H9 (cell line): ENCODE data around the gene SERPINA9. TPM values are rescaled to one million over a fixed set of nuclear protein-coding genes. Genes with fewer than 3 reads are reported as not detected.
A peak's percentile ranks its signal among the peaks of the same experiment; 100 is the strongest.

Source experiments
- DNase-seq: peaks from one replicate; pipeline ENCODE4 v3.0.0-alpha.2; 2017
- H2AFZ ChIP-seq: one replicate; pipeline ENCODE4 v1.6.1; 2013; ENCODE audit warnings: mild to moderate bottlenecking, low read length, control low read depth, moderate library complexity
- H2AK5ac ChIP-seq: 2 replicates; pipeline ENCODE4 v1.6.1; 2013; ENCODE audit warnings: low read length, control low read depth, mixed read lengths; ENCODE audit not compliant: insufficient read length
- H2BK120ac ChIP-seq: one replicate; pipeline ENCODE4 v1.6.1; 2013; ENCODE audit warnings: low read depth, mild to moderate bottlenecking, low read length, control low read depth, inconsistent platforms; ENCODE audit not compliant: poor library complexity, severe bottlenecking
- H2BK12ac ChIP-seq: 2 replicates; pipeline ENCODE4 v1.6.1; 2013; ENCODE audit warnings: low read length, control low read depth, mixed read lengths, low read depth; ENCODE audit not compliant: insufficient read length
- H2BK15ac ChIP-seq: 2 replicates; pipeline ENCODE4 v1.6.1; 2013; ENCODE audit warnings: low read depth, low read length, control low read depth
- H2BK20ac ChIP-seq: one replicate; pipeline ENCODE4 v1.6.1; 2013; ENCODE audit warnings: low read depth, mild to moderate bottlenecking, low read length, control low read depth, inconsistent platforms; ENCODE audit not compliant: poor library complexity, severe bottlenecking
- H2BK5ac ChIP-seq: 2 replicates; pipeline ENCODE4 v1.6.1; 2013; ENCODE audit warnings: low read length, control low read depth, mixed read lengths; ENCODE audit not compliant: insufficient read length
- H3K14ac ChIP-seq: 2 replicates; pipeline ENCODE4 v1.6.1; 2013; ENCODE audit warnings: low read length, control low read depth; ENCODE audit not compliant: insufficient read depth
- H3K18ac ChIP-seq: 2 replicates; pipeline ENCODE4 v1.6.1; 2013; ENCODE audit warnings: low read depth, mild to moderate bottlenecking, mixed read lengths, low read length, control low read depth; ENCODE audit not compliant: insufficient read length
- H3K23ac ChIP-seq: 2 replicates; pipeline ENCODE4 v1.6.1; 2013; ENCODE audit warnings: low read length, control low read depth, mixed read lengths, low read depth; ENCODE audit not compliant: insufficient read length
- H3K23me2 ChIP-seq: 2 replicates; pipeline ENCODE4 v1.6.1; 2013; ENCODE audit warnings: low read depth, mild to moderate bottlenecking, mixed read lengths, low read length, control low read depth; ENCODE audit not compliant: insufficient read length, poor library complexity, severe bottlenecking
- H3K27ac ChIP-seq: 2 replicates; pipeline ENCODE4 v1.5.1; 2013; ENCODE audit warnings: low read length, control low read depth, mixed read lengths, low read depth; ENCODE audit not compliant: insufficient read length
- H3K27me3 ChIP-seq: 2 replicates; pipeline ENCODE4 v1.6.1; 2013; ENCODE audit warnings: low read length, control low read depth, inconsistent platforms; ENCODE audit not compliant: insufficient read depth
- H3K4ac ChIP-seq: 2 replicates; pipeline ENCODE4 v1.6.1; 2013; ENCODE audit warnings: low read depth, mild to moderate bottlenecking, control low read depth, inconsistent platforms, low read length, moderate library complexity
- H3K4me1 ChIP-seq: 2 replicates; pipeline ENCODE4 v1.6.1; 2013; ENCODE audit warnings: low read length, control low read depth, inconsistent platforms; ENCODE audit not compliant: insufficient read depth
- H3K4me2 ChIP-seq: 2 replicates; pipeline ENCODE4 v1.6.1; 2013; ENCODE audit warnings: low read length, control low read depth, mixed read lengths; ENCODE audit not compliant: insufficient read length, insufficient read depth
- H3K56ac ChIP-seq: 2 replicates; pipeline ENCODE4 v1.6.1; 2013; ENCODE audit warnings: low read depth, mild to moderate bottlenecking, mixed read lengths, low read length, control low read depth; ENCODE audit not compliant: insufficient read length
- H3K79me1 ChIP-seq: 2 replicates; pipeline ENCODE4 v1.6.1; 2013; ENCODE audit warnings: low read depth, mild to moderate bottlenecking, moderate library complexity, low read length, control low read depth, inconsistent platforms; ENCODE audit not compliant: insufficient read depth, poor library complexity, severe bottlenecking
- H3K79me2 ChIP-seq: 2 replicates; pipeline ENCODE4 v1.6.1; 2013; ENCODE audit warnings: low read length, control low read depth, inconsistent platforms; ENCODE audit not compliant: insufficient read depth
- H3K9ac ChIP-seq: 2 replicates; pipeline ENCODE4 v1.6.1; 2013; ENCODE audit warnings: low read length, control low read depth, mixed read lengths; ENCODE audit not compliant: insufficient read length; ENCODE audit errors: extremely low read depth
- H3K9me3 ChIP-seq: one replicate; pipeline ENCODE4 v1.6.1; 2013; ENCODE audit warnings: low read depth, low read length, inconsistent platforms; ENCODE audit not compliant: control insufficient read depth
- H3T11ph ChIP-seq: one replicate; pipeline ENCODE4 v1.6.1; 2013; ENCODE audit warnings: mild to moderate bottlenecking, low read length, control low read depth, inconsistent platforms
- H4K20me1 ChIP-seq: one replicate; pipeline ENCODE4 v1.6.1; 2013; ENCODE audit not compliant: control insufficient read depth, insufficient read length, insufficient read depth
- H4K5ac ChIP-seq: 2 replicates; pipeline ENCODE4 v1.6.1; 2013; ENCODE audit warnings: low read depth, mild to moderate bottlenecking, mixed read lengths, low read length, control low read depth; ENCODE audit not compliant: insufficient read length
- H4K8ac ChIP-seq: replicated peaks from 2 replicates; pipeline ENCODE4 v1.6.1; 2013; ENCODE audit warnings: low read length, control low read depth, mixed read lengths, low read depth; ENCODE audit not compliant: insufficient read length
- H4K91ac ChIP-seq: 2 replicates; pipeline ENCODE4 v1.6.1; 2013; ENCODE audit warnings: low read depth, mild to moderate bottlenecking, moderate library complexity, mixed read lengths, low read length, control low read depth; ENCODE audit not compliant: insufficient read length
- H3K27ac Mint-ChIP-seq, 3 experiments: 2 replicates in 2 of 3; 3 replicates in 1 of 3; pipeline ENCODE4 v1.8.0; 2020 to 2021; ENCODE audit warnings: mixed read lengths in 3 of 3, mild to moderate bottlenecking in 1 of 3, moderate library complexity in 1 of 3
- H3K27me3 Mint-ChIP-seq: 2 replicates; pipeline ENCODE4 v1.8.0; 2021; ENCODE audit warnings: low read depth, mild to moderate bottlenecking, moderate library complexity, mixed read lengths
- H3K36me3 Mint-ChIP-seq, 3 experiments: 2 replicates in 2 of 3; 3 replicates in 1 of 3; pipeline ENCODE4 v1.8.0; 2020 to 2021; ENCODE audit warnings: low read depth in 3 of 3, mixed read lengths in 3 of 3; ENCODE audit not compliant: insufficient read depth in 1 of 3
- H3K4me1 Mint-ChIP-seq, 2 experiments: 2 replicates each; pipeline ENCODE4 v1.8.0; 2020; ENCODE audit warnings: mixed read lengths in 2 of 2
- H3K4me3 Mint-ChIP-seq, 2 experiments: 2 replicates in 1 of 2; 3 replicates in 1 of 2; pipeline ENCODE4 v1.8.0; 2020 to 2021; ENCODE audit warnings: mild to moderate bottlenecking in 2 of 2, mixed read lengths in 2 of 2, moderate library complexity in 1 of 2
- H3K9me3 Mint-ChIP-seq, 2 experiments: 2 replicates in 1 of 2; 3 replicates in 1 of 2; pipeline ENCODE4 v1.8.0; 2020; ENCODE audit warnings: mild to moderate bottlenecking in 2 of 2, mixed read lengths in 2 of 2, moderate library complexity in 1 of 2
- WGBS: extraction: QIAGEN DNeasy Blood & Tissue Kit; methylation state at CpG from one replicate; pipeline ENCODE4 v1.1.7; 2013; ENCODE audit warnings: missing lambda C conversion rate, low lambda C conversion rate, mixed read lengths; ENCODE audit not compliant: insufficient read length; ENCODE audit errors: extremely low coverage; 5-methylcytosine and 5-hydroxymethylcytosine counted together
- total RNA-seq: library from RNA; stranded (reverse); gene quantifications from 2 replicates; pipeline ENCODE4 v1.2.1, GENCODE V29; 2021
- TF ChIP-seq, protein P1 (sequence below): fragments of 200-600 bp; sonication (generic); conservative IDR thresholded peaks from 3 replicates; pipeline ENCODE4 v1.8.0; 2021; ENCODE audit warnings: antibody characterized with exemption, mild to moderate bottlenecking

The SERPINA9 gene
- total RNA-seq, 1 experiment from 2014 or later, result not detected

DNA sequence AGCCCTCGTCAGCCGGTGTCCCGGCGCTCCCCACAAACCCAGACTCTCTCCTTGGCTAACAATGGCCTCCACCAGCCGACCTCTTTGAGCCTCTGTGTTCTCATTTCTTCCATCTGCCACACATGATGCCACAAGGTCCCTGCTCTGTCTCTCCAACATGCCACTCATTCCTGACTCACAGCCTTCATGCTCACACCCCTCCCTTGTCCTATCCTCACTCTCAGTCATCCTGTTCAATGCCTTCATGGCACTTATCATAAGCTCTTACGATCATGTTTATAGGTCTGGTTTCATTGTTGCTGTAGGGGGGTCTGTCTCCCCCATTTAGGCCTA lies 13.8 kb downstream of the SERPINA9 start:
- H3K4me3 Mint-ChIP-seq, result no peak overlapping the region
- TF ChIP-seq, protein P1, sequence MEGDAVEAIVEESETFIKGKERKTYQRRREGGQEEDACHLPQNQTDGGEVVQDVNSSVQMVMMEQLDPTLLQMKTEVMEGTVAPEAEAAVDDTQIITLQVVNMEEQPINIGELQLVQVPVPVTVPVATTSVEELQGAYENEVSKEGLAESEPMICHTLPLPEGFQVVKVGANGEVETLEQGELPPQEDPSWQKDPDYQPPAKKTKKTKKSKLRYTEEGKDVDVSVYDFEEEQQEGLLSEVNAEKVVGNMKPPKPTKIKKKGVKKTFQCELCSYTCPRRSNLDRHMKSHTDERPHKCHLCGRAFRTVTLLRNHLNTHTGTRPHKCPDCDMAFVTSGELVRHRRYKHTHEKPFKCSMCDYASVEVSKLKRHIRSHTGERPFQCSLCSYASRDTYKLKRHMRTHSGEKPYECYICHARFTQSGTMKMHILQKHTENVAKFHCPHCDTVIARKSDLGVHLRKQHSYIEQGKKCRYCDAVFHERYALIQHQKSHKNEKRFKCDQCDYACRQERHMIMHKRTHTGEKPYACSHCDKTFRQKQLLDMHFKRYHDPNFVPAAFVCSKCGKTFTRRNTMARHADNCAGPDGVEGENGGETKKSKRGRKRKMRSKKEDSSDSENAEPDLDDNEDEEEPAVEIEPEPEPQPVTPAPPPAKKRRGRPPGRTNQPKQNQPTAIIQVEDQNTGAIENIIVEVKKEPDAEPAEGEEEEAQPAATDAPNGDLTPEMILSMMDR, result no peak
- no peak overlapping the region for H3K9ac ChIP-seq

More for the DNA sequence above, 13.8 kb downstream of the SERPINA9 start:
- H3K23me2 ChIP-seq, result no peaks in the 10 kb centered on the region
- Mint-ChIP-seq H3K36me3 (peaks cover 0 to 19% (median 6%) of the 10 kb centered on the region in 3 experiments; a peak in 5 of 7 replicates), H3K27me3 (peaks cover 10% of the 10 kb centered on the region), H3K9me3 (peaks cover 22% of the 10 kb centered on the region in 2 experiments), H3K27ac (no peak overlapping the region; a peak in 1 of 7 replicates), H3K4me1 (peaks cover 10 to 12% of the 10 kb centered on the region in 2 experiments; a peak in 3 of 4 replicates)
- no peak overlapping the region for H2AK5ac ChIP-seq
- no peak overlapping the region for H3K4ac ChIP-seq
- H3K23ac ChIP-seq, result no peak overlapping the region
- H3K9me3 ChIP-seq, result no peaks in the 10 kb centered on the region
- no peak overlapping the region for H3K4me2 ChIP-seq
- no peak overlapping the region for H4K5ac ChIP-seq
- no peak overlapping the region for H2BK5ac ChIP-seq
- peak; percentile 10 for DNase-seq
- no peak overlapping the region for H2BK120ac ChIP-seq
- no peaks in the 10 kb centered on the region for H4K20me1 ChIP-seq
- no peak overlapping the region for H3T11ph ChIP-seq
- H3K18ac ChIP-seq, result no peak overlapping the region
- no peak overlapping the region for H2BK12ac ChIP-seq
- no peak overlapping the region for H3K56ac ChIP-seq
- no peak overlapping the region for H2BK15ac ChIP-seq
- H3K79me1 ChIP-seq, result no peaks in the 10 kb centered on the region
- H3K4me1 ChIP-seq, result no peaks in the 10 kb centered on the region
- H4K91ac ChIP-seq, result no peak overlapping the region
- no peak overlapping the region for H3K27ac ChIP-seq
- H2BK20ac ChIP-seq, result no peak overlapping the region
- H3K14ac ChIP-seq, result no peak overlapping the region
- no peak overlapping the region for H4K8ac ChIP-seq
- no peaks in the 10 kb centered on the region for H3K79me2 ChIP-seq
- no CpG with 5 or more reads among the region's 6 CpGs for WGBS
- no peaks in the 10 kb centered on the region for H3K27me3 ChIP-seq
- H2AFZ ChIP-seq, result no peak overlapping the region
